Measurements from ENCODE around the gene OSBPL2.

The OSBPL2 gene

DNA sequence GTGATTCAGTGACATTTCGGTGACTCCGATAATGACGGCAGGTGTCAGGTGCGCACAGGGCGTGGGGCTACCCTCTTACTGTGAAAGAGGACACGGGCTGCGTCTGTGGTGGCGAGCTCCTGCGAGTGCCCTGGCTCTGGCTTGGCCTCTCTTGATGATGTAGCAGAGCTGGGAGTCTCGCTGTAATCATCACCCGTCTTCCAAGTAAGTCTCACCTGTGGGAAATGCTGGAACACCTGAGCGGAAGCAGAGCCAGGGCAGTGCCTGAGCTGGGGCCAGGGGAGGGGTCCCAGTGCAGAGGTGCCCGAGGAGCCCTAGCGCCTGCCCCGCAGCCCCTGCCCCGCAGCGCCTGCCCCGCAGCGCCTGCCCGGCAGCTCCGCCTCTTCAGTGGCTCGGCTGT, 4.8 kb downstream of the OSBPL2 start (continued):
- TF ChIP-seq PRDM6 (tag by site-specific recombination; IDR thresholded peaks at IDR 0.05) (no peak), ZNF558 (tag by site-specific recombination; IDR thresholded peaks at IDR 0.05) (no peak), ZNF792 (tag by site-specific recombination; IDR thresholded peaks at IDR 0.05) (no peak), ZNF169 (tag by site-specific recombination; IDR thresholded peaks at IDR 0.05) (no peak), AEBP2 (tag by site-specific recombination; IDR thresholded peaks at IDR 0.05; ENCODE audit: borderline replicate concordance) (no peak), ZNF660 (tag by site-specific recombination; IDR thresholded peaks at IDR 0.05) (no peak), KLF16 (tag by site-specific recombination; IDR thresholded peaks at IDR 0.05) (no peak)

DNA sequence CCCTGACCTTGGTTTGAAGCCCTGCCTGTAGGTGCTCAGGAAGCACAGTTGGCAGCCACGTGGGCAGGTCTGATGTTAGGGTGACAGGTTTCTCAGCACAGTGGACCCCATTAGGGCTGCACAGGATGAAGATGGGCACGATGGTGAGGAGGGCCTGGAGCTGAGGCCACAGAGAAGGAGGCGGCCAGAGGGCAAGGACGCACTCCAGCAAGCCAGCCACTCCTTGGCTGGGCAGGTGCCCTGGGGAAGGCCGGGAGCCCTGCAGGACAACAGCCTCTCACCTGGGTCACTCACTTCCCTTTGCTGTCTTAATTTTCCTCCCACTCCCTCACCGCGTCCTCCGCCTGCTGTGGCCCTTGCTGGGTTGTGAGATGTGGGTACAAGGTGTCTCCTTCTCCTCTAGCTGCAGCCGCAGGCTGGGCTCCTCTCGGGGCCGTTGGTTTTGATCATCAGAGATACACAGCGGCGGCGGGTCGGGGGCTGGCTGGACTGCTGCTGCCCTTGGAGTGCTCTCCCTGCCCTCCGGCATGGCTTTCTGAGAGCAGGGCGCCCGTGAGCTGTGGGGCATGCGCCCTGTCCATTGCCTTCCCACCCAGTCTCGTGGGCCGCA, 5.7 kb downstream of the OSBPL2 start:
- ChIA-PET CTCF (no interaction called here), POLR2A (no interaction called here)
- H3K9me3 ChIP-seq (ENCODE audit: control insufficient read depth, insufficient read depth, low read depth, low read length), result no peaks in the 10 kb centered on the region
- no peak overlapping the region for H3K4me3 ChIP-seq (ENCODE audit: low read depth, low read length)
- H3K36me3 ChIP-seq (ENCODE audit: control insufficient read depth in 2 of 2, insufficient read depth in 1 of 2, low read length in 2 of 2), result peaks cover 0 to 52% of the 10 kb centered on the region in 2 experiments; a peak in 1 of 3 replicates
- H3K27ac ChIP-seq (ENCODE audit: extremely low read depth, low read depth, low read length), result no peak overlapping the region
- H3K4me1 ChIP-seq (ENCODE audit: control insufficient read depth, insufficient read depth, low read length), result peaks cover 4% of the 10 kb centered on the region; the same call in 1 of the 2 replicates
- TF ChIP-seq BCL11A (tag by site-specific recombination; IDR thresholded peaks at IDR 0.05; ENCODE audit: low read depth) (no peak), SP2 (tag by site-specific recombination; IDR thresholded peaks at IDR 0.05) (no peak), ZNF777 (tag by site-specific recombination; IDR thresholded peaks at IDR 0.05; ENCODE audit: borderline replicate concordance) (no peak), ZNF623 (tag by site-specific recombination; IDR thresholded peaks at IDR 0.05) (no peak), ZNF10 (tag by site-specific recombination; IDR thresholded peaks at IDR 0.05) (no peak), ZNF514 (tag by site-specific recombination; IDR thresholded peaks at IDR 0.05) (no peak), ZNF660 (tag by site-specific recombination; IDR thresholded peaks at IDR 0.05) (no peak), ZNF223 (tag by site-specific recombination; IDR thresholded peaks at IDR 0.05) (no peak), ZNF585B (tag by site-specific recombination; IDR thresholded peaks at IDR 0.05) (no peak), ZNF664 (tag by site-specific recombination; IDR thresholded peaks at IDR 0.05) (no peak)

GRCh38 chr20:62244644-62245108, 6.4 kb downstream of the OSBPL2 start:
- ChIA-PET POLR2A (no interaction called here), CTCF (no interaction called here)
- Histone ChIP-seq H3K36me3 (ENCODE audit: control insufficient read depth in 2 of 2, insufficient read depth in 1 of 2, low read length in 2 of 2) (peaks cover 0 to 52% of the 10 kb centered on the region in 2 experiments; a peak in 1 of 3 replicates), H3K4me1 (ENCODE audit: control insufficient read depth, insufficient read depth, low read length) (no peaks in the 10 kb centered on the region), H3K9me3 (ENCODE audit: control insufficient read depth, insufficient read depth, low read depth, low read length) (no peaks in the 10 kb centered on the region), H3K4me3 (ENCODE audit: low read depth, low read length) (no peak overlapping the region), H3K27ac (ENCODE audit: extremely low read depth, low read depth, low read length) (no peak overlapping the region)
- no peak for TF ChIP-seq ZNF133 (tag by site-specific recombination; IDR thresholded peaks at IDR 0.05)
- no peak for TF ChIP-seq ZNF629 (tag by site-specific recombination; IDR thresholded peaks at IDR 0.05)
- TF ChIP-seq SETDB1 (IDR thresholded peaks at IDR 0.05; ENCODE audit: insufficient read length, low read length), result no peak
- TF ChIP-seq ZBTB1 (tag by site-specific recombination; IDR thresholded peaks at IDR 0.05), result no peak
- no peak for TF ChIP-seq ZNF341 (tag by site-specific recombination; IDR thresholded peaks at IDR 0.05; ENCODE audit: low read depth)
- TF ChIP-seq PRDM4 (tag by site-specific recombination; IDR thresholded peaks at IDR 0.05), result no peak
- TF ChIP-seq ZNF404 (tag by site-specific recombination; IDR thresholded peaks at IDR 0.05), result no peak
- no peak for TF ChIP-seq ZBTB21 (tag by site-specific recombination; IDR thresholded peaks at IDR 0.05)

Data from HEK293 (cell line).